Measurements from ENCODE around the gene GAB2.

GRCh38 chr11:78390809-78391208 is 26.8 kb downstream of the GAB2 start:
- TF ChIP-seq POLR2A (IDR thresholded peaks at IDR 0.05; ENCODE audit: low read depth, low read length) = no peak
- TF ChIP-seq POLR2AphosphoS5 (IDR thresholded peaks at IDR 0.05; ENCODE audit: low read depth, low read length) = no peak
- no peak for TF ChIP-seq TAF1 (IDR thresholded peaks at IDR 0.05; ENCODE audit: low read depth, low read length)
- peak; percentile 37; the same call in 1 of the 2 replicates for TF ChIP-seq SPI1 (IDR thresholded peaks at IDR 0.05; ENCODE audit: low read depth, low read length)
